Adipocyte (in vitro differentiated cells): ENCODE results near the gene HYKK.
A peak's percentile ranks its signal among the peaks of the same experiment; 100 is the strongest.
"Not testable (repeated sequence)": the region's sequence is repeated elsewhere in the genome, so short reads cannot be mapped to it uniquely, and the experiment has no call there.

Experiments used
- DNase-seq: peaks from one replicate; pipeline ENCODE4 v3.0.0-alpha.2; 2015; ENCODE audit warnings: low read depth
- H3K27me3 ChIP-seq: replicated peaks from 2 replicates; pipeline ENCODE4 v1.7.0; 2013; ENCODE audit warnings: mild to moderate bottlenecking, low read length, moderate library complexity; ENCODE audit not compliant: control insufficient read depth, insufficient read depth
- H3K36me3 ChIP-seq: 2 replicates; pipeline ENCODE4 v1.7.0; 2013; ENCODE audit warnings: low read length, mild to moderate bottlenecking, moderate library complexity; ENCODE audit not compliant: control insufficient read depth, insufficient read depth, severe bottlenecking
- H3K4me1 ChIP-seq: 2 replicates; pipeline ENCODE4 v1.7.0; 2013; ENCODE audit warnings: mild to moderate bottlenecking, low read length, moderate library complexity; ENCODE audit not compliant: control insufficient read depth, insufficient read depth
- H3K4me3 ChIP-seq: 2 replicates; pipeline ENCODE4 v1.7.0; 2013; ENCODE audit warnings: mild to moderate bottlenecking, low read length, moderate library complexity
- H3K9ac ChIP-seq: 2 replicates; pipeline ENCODE4 v1.7.0; 2013; ENCODE audit warnings: mild to moderate bottlenecking, low read length, moderate library complexity
- H3K9me3 ChIP-seq: 2 replicates; pipeline ENCODE4 v1.7.0; 2013; ENCODE audit warnings: mild to moderate bottlenecking, low read length, moderate library complexity; ENCODE audit not compliant: control insufficient read depth

Gene HYKK

DNA sequence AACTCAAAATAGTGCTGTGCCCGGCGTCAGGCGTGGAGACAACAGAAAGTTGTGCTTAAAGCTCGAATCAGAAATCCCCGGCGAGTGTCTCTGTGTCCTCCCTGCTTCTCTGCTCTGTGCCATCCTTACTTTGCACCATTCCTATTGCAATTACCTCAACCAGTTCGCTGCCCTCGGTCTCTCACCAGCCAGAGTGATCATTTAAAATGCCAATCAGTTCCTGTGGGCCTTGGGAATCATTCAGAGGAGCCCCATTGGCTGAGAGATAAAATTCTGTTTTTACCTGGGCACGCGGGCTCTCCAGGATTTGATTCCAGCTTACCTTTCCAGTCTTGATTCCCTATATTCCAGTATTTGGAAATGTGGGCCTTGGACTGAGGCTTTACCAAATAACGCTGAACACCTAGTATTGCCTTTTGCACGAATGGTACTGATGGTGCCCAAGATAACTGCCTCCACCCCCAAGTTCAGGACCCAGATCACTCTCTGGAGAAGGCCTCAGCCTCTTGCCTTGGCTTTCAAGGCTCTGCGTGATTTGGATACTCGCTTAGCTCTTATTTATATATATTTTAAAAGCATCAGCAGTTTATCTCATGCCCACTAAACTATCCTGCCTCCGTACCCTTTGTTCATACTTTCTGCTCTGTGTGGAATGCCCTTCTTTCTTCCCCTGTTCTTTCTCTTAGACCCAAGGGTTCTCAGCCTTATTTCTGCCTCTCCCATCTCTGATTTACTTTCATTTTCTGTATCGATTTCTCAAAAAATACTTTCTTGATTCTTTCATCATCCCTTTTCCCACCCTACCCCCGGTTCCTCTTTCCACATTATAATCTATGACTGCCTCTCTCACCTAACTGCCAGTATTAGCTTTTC, 33.7 kb downstream of the HYKK start:
- no peaks in the 10 kb centered on the region for H3K9me3 ChIP-seq
- peak; percentile 68 for DNase-seq
- peaks cover 30% of the 10 kb centered on the region for H3K4me1 ChIP-seq

DNA sequence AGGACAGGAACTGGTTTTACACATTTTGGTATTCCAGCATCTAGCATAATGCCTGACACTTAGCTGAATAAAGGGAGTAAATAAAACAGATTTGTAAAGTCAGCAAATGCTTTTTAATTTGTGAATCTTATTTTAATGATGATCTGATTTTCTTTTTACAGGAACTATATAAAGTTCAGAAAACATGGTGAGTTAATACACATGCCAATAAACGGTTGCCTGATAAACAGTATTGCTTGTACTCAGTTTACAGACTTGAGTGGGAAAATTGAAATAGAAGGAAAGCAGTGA, 34.3 kb downstream of the HYKK start:
- Histone ChIP-seq H3K9ac (peak overlapping the region; percentile 99), H3K4me1 (peaks cover 30% of the 10 kb centered on the region), H3K4me3 (peak overlapping the region; percentile 96), H3K36me3 (peaks cover 47% of the 10 kb centered on the region), H3K27me3 (no peaks in the 10 kb centered on the region), H3K9me3 (no peaks in the 10 kb centered on the region)
- DNase-seq: no peak

More for the DNA sequence above, 33.7 kb downstream of the HYKK start:
- Histone ChIP-seq H3K9ac (peak overlapping the region; percentile 99), H3K36me3 (peaks cover 41% of the 10 kb centered on the region), H3K27me3 (no peaks in the 10 kb centered on the region), H3K4me3 (peak overlapping the region; percentile 96)

DNA sequence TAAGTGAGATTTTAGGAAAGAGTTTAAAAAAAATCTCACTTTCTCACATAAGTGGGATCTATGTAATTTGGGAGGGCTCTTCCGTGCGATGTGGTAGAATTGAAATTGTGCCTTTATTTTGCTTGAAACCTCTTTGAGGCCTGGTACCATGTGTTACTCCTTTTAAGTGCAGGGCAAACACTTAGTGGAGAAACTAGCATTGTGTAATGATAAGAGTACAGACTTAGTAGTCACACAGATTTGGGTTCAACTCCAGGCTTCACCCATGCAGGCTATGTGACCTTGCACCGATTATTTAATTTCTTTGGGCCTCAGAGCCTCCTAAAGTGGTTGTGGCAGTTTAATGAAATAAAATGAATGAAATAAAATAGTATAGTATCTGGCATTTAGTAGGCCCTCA, 35.3 kb downstream of the HYKK start:
- Histone ChIP-seq H3K9ac (peak overlapping the region; percentile 99), H3K27me3 (no peaks in the 10 kb centered on the region), H3K36me3 (peaks cover 57% of the 10 kb centered on the region), H3K9me3 (no peaks in the 10 kb centered on the region), H3K4me1 (peaks cover 25% of the 10 kb centered on the region), H3K4me3 (no peak overlapping the region)
- no peak for DNase-seq

DNA sequence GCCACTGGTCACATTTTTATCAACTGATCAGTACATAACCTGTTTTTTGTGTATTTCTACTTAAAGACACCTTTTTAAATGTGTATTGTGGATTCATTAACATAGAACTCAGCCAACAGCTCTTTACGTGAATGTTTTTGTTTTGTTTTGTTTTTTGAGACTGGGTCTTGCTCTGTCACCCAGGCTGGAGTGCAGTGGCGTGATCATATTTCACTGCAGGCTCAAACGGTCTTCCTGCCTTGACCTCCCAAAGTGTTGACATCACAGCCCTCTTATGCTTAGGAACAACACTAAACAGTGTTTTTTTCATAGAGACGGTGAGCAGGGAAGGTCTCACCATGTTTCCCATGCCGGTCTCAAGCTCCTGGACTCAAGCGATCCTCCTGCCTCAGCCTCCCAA, 42.8 kb downstream of the HYKK start:
- H3K36me3 ChIP-seq: peaks cover 57% of the 10 kb centered on the region
- H3K9me3 ChIP-seq: no peaks in the 10 kb centered on the region
- H3K4me1 ChIP-seq: no peaks in the 10 kb centered on the region
- no peak overlapping the region for H3K4me3 ChIP-seq
- DNase-seq: no peak
- no peaks in the 10 kb centered on the region for H3K27me3 ChIP-seq
- H3K9ac ChIP-seq: no peak overlapping the region

DNA sequence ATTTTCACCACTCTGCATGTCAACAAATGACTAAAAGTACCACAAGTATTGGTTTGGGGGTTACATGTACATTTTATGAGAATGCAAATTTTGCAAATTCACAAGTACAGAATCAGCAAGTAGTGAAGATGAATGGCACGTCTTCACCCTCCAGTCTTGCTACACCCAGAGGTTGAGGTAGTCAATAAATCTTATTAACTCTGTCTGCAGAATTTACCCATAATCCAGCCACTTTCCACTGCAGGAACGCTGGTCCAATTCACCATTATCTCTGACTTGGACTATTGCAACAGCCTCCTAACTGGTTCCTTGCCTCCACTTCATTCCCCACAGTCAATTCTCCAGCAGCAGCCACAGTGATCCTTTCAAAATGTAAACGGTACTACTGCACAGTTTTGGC, 43.4 kb downstream of the HYKK start:
- Histone ChIP-seq H3K9ac (no peak overlapping the region), H3K4me3 (no peak overlapping the region), H3K9me3 (no peaks in the 10 kb centered on the region), H3K27me3 (no peaks in the 10 kb centered on the region), H3K36me3 (peaks cover 51% of the 10 kb centered on the region), H3K4me1 (no peaks in the 10 kb centered on the region)
- DNase-seq: no peak

DNA sequence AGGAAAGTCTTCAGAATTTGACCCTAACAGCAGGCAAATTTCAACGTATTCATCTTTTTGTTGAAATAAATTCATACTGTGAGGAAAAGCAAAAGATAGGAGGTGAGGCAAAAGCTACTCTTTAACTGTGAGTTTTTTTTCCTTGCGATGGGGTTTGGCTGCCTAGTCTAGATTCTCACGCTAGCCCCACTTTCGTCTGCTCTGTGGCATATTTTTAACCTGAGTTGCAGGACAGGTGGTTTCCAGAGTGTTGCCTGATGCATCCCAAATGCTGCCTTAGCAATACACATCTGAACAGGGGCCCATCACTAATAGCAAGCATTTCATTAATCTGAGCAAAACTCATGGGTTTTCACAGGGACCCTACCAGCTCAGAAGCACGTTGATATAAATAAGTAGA, 44.5 kb downstream of the HYKK start:
- Histone ChIP-seq H3K4me1 (no peaks in the 10 kb centered on the region), H3K27me3 (no peaks in the 10 kb centered on the region), H3K4me3 (no peak overlapping the region), H3K9ac (no peak overlapping the region), H3K36me3 (peaks cover 40% of the 10 kb centered on the region), H3K9me3 (no peaks in the 10 kb centered on the region)
- DNase-seq: no peak

DNA sequence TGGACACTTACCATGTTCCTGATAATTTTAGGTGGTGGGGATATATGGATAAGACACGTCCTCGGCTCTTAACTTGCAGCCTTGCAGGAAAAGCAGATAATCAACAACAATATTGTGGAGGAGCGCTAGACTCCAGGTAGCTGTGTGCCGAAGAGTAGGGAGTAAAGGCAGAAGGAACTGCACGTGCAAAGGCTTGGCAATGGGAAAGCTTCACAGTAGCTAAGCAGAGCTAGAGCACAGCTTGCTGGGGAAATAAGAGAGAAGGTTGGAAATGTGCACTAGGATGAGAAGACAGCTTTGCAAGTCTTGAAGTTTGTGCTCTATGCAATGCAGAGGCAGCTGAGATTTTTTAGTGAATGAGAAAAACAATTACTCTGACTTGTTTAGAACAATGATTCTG, 45.2 kb downstream of the HYKK start:
- no peak for DNase-seq
- H3K36me3 ChIP-seq: peaks cover 33% of the 10 kb centered on the region
- H3K27me3 ChIP-seq: no peaks in the 10 kb centered on the region
- no peaks in the 10 kb centered on the region for H3K4me1 ChIP-seq
- no peak overlapping the region for H3K9ac ChIP-seq
- no peak overlapping the region for H3K4me3 ChIP-seq
- H3K9me3 ChIP-seq: no peaks in the 10 kb centered on the region

DNA sequence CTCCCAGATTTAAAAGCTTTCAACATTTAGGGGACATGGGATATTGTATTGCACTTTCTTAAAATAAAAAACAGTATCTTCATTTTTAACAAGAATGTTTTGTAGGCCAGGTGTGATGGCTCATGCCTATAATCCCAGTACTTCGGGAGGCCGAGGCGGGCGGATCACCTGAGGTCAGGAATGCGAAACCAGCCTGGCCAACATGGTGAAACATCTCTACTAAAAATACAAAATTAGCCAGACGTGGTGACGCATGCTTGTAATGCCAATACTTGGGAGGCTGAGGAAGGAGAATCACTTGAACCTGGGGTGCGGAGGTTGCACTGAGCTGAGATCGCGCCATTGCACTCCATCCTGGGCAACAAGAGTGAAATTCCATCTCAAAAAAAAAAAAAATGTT, 52.8 kb downstream of the HYKK start:
- H3K4me3 ChIP-seq, H3K36me3 ChIP-seq, H3K9ac ChIP-seq, H3K4me1 ChIP-seq, DNase-seq, H3K9me3 ChIP-seq, H3K27me3 ChIP-seq: not testable (repeated sequence)

DNA sequence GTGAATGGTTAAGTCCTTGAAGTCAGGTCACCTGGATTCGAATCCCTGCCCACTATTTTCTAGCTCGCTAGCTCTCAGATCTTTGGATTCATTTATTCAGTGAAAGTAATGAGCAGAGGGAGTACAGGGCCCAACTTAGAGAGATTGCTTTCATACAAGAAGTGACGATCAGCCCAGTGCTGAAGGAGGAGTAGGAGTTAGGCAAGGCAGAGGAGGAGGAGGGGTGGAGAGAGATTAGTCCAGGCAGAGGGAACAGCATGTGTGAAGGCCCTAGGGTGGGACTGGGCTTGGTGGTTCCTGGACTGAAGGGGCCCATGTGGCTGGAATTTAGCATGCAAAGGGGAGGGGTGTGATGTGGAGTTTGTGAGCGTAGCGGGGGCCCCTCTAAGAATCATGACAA, 54.1 kb downstream of the HYKK start:
- no peaks in the 10 kb centered on the region for H3K9me3 ChIP-seq
- peaks cover 7% of the 10 kb centered on the region for H3K4me1 ChIP-seq

DNA sequence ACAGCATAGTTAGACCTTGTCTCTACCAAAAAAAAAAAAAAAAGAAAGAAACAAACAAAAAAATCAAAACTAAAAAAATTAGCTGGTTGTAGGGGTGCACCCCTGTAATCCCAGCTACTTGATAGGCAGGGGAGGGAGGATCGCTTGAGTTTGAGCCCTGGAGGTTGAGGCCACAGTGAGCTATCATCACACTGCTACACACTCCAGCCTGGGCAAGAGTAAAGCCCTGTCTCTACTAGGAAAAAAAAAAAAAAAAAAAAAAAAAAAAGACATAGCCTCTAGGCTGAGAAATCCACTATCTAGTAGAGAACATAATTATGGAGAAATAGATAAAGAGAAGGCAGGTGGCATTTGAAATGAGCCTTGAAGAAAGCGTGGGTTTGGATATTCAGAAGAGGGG, 55.7 kb downstream of the HYKK start:
- Histone ChIP-seq H3K4me3 (no peak overlapping the region), H3K9ac (no peak overlapping the region), H3K9me3 (no peaks in the 10 kb centered on the region), H3K4me1 (peaks cover 7% of the 10 kb centered on the region), H3K36me3 (no peaks in the 10 kb centered on the region), H3K27me3 (peaks cover 25% of the 10 kb centered on the region)
- no peak for DNase-seq

More for the DNA sequence above, 54.1 kb downstream of the HYKK start:
- peaks cover 13% of the 10 kb centered on the region for H3K27me3 ChIP-seq
- DNase-seq: no peak
- H3K4me3 ChIP-seq: no peak overlapping the region
- H3K36me3 ChIP-seq: no peaks in the 10 kb centered on the region
- H3K9ac ChIP-seq: no peak overlapping the region

DNA sequence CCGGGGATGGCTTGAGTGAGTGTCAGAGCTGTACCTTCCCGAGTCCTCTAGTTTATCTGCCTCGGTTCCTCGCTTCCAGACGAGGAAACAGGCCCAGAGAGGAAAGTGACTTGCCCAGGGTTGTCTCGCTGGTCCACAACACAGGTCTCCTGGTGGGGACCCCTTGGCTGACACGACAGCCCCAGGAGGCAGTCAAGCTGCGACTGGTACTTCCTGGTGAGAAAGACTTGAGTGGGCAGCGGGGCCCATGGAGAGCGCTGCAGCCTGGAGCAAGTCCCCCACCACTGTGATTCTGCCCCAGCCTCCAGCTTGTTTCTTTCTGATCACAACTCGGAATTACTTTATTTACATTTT, 57.3 kb downstream of the HYKK start:
- Histone ChIP-seq H3K4me3 (peak overlapping the region; percentile 82), H3K9me3 (no peaks in the 10 kb centered on the region), H3K9ac (no peak overlapping the region), H3K36me3 (no peaks in the 10 kb centered on the region), H3K4me1 (peaks cover 7% of the 10 kb centered on the region), H3K27me3 (peaks cover 25% of the 10 kb centered on the region)
- DNase-seq: no peak
